Stimulated activated naive CD4-positive, alpha-beta T cell (primary cell): ENCODE measurements around the gene ST3GAL4.
"Not testable (repeated sequence)": the region's sequence is repeated elsewhere in the genome, so short reads cannot be mapped to it uniquely, and the experiment has no call there.

ENCODE experiments used
- DNase-seq, 6 experiments: peaks; one replicate each; lab custom pipeline; 2025; lab: John Stamatoyannopoulos, UW

The ST3GAL4 gene

GRCh38 chr11:126364735-126365134 lies 9.2 kb downstream of the ST3GAL4 start:
- not testable (repeated sequence) for DNase-seq

GRCh38 chr11:126365508-126365907 lies 10.0 kb downstream of the ST3GAL4 start:
- DNase-seq, result not testable (repeated sequence)

- no peak for DNase-seq
Observed at GRCh38 chr11:126366064-126366822, 10.8 kb downstream of the ST3GAL4 start.

GRCh38 chr11:126366823-126367654 lies 11.6 kb downstream of the ST3GAL4 start:
- DNase-seq, result not testable (repeated sequence)

- DNase-seq, result not testable (repeated sequence)
Observed at GRCh38 chr11:126367806-126368205, 12.3 kb downstream of the ST3GAL4 start.

- DNase-seq, result not testable (repeated sequence)
Observed at GRCh38 chr11:126368336-126369119, 13.0 kb downstream of the ST3GAL4 start.

- DNase-seq, result no peak
Observed at GRCh38 chr11:126370016-126370415, 14.5 kb downstream of the ST3GAL4 start.

GRCh38 chr11:126371595-126371994 lies 16.1 kb downstream of the ST3GAL4 start:
- no peak for DNase-seq

- not testable (repeated sequence) for DNase-seq
Observed at GRCh38 chr11:126373389-126374066, 18.0 kb downstream of the ST3GAL4 start.

- not testable (repeated sequence) for DNase-seq
Observed at GRCh38 chr11:126374562-126375300, 19.2 kb downstream of the ST3GAL4 start.

GRCh38 chr11:126375726-126376125 lies 20.2 kb downstream of the ST3GAL4 start:
- DNase-seq, result no peak

GRCh38 chr11:126378763-126379162 lies 23.3 kb downstream of the ST3GAL4 start:
- no peak for DNase-seq

GRCh38 chr11:126380909-126381308 lies 25.4 kb downstream of the ST3GAL4 start:
- no peak for DNase-seq

GRCh38 chr11:126381960-126382359 lies 26.5 kb downstream of the ST3GAL4 start:
- DNase-seq, result not testable (repeated sequence)

GRCh38 chr11:126382641-126383040 lies 27.2 kb downstream of the ST3GAL4 start:
- DNase-seq, result not testable (repeated sequence)

GRCh38 chr11:126383339-126384335 lies 28.2 kb downstream of the ST3GAL4 start:
- DNase-seq, result no peak

- DNase-seq, result no peak
Observed at GRCh38 chr11:126384449-126385070, 29.1 kb downstream of the ST3GAL4 start.

GRCh38 chr11:126385991-126386728 lies 30.7 kb downstream of the ST3GAL4 start:
- no peak for DNase-seq

GRCh38 chr11:126386729-126387071 lies 31.2 kb downstream of the ST3GAL4 start:
- DNase-seq, result not testable (repeated sequence)
